Fibroblast of skin of right quadriceps (primary cell): ENCODE results near the gene RAPGEF3.

Experiments used
- DNase-seq: peaks from one replicate; pipeline ENCODE4 v3.0.0-alpha.2; 2013

The RAPGEF3 gene

DNA sequence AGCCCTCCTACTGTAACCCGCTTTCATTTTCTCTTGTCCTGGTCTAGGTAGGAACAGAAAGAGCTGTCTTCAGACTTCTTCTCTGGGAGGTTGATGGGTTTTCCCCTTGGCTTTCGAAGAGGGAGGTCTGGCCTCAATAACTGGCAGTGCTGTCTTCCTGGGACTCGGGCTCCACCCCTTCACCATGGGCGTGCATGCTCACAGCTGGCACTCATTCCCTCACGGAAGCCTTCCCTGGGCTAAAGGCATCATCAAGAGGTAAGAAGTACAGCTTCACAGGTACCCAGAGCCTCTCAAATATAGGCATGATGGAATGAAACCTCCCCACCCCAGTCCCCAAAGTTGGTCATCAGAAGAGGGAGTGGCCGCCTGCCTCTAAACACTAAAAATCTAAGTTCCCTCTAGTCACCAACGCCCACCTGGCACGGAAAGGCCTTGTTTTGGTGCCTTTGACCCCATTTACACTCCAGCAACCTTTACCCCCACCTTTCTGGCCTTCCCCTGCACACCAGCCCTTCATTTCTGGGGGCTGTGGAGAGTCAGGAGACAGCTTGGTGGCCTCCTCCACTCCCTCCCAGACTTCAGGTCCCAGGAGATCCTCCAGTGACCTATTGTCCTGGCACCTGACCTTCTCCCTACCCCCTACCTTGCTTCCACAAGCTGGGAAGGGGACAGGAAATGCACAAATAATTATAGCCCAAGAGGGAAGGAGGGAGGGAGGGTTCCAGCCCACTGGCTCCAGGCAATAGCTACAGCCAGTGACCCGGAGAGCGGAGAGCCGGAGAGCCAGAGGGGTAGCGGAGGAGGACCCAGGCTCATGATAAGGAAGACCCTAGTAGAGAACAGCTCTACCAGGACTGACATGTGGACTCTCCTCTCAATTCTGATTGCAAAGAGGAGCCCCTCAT is 2.8 kb downstream of the RAPGEF3 start:
- no peak for DNase-seq

DNA sequence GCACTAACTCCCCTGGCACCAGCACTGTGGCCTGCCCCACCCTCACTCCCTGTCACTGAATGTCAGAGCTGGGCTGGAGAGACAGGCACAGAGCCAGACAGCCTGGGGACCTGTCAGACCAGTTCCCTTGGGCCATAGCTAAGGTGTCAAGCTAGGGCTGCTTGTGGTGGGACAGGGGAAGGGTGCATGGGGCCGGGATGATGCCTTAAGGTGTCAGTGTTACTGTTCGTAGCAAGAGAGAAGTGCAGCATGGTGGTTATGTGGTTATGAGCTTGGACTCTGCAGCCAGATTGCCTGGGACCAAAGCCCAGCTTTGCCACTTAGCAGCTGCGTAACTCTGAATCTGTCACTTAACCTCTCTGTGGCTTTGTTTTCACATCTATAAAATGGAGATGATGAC is 3.8 kb downstream of the RAPGEF3 start:
- DNase-seq = no peak

DNA sequence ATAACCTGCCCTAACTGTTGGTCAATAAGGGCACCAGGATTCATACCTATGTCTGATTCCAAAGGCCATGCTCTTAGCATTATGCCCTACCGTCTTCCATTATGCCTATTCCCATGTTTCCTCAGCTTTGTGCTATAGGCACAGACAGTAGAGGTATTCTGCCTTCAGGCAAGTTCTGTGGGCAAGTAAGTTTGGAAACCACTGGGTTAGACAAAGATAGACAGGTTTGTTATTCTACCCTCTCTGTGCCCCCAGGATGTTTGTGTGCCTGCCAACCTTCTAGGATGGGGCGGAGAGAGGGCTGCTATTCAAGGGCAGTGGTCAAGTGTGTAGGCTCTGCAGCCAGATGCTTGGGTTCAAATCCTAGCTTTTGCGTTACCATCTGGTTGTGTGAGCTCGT is 4.6 kb downstream of the RAPGEF3 start:
- no peak for DNase-seq

DNA sequence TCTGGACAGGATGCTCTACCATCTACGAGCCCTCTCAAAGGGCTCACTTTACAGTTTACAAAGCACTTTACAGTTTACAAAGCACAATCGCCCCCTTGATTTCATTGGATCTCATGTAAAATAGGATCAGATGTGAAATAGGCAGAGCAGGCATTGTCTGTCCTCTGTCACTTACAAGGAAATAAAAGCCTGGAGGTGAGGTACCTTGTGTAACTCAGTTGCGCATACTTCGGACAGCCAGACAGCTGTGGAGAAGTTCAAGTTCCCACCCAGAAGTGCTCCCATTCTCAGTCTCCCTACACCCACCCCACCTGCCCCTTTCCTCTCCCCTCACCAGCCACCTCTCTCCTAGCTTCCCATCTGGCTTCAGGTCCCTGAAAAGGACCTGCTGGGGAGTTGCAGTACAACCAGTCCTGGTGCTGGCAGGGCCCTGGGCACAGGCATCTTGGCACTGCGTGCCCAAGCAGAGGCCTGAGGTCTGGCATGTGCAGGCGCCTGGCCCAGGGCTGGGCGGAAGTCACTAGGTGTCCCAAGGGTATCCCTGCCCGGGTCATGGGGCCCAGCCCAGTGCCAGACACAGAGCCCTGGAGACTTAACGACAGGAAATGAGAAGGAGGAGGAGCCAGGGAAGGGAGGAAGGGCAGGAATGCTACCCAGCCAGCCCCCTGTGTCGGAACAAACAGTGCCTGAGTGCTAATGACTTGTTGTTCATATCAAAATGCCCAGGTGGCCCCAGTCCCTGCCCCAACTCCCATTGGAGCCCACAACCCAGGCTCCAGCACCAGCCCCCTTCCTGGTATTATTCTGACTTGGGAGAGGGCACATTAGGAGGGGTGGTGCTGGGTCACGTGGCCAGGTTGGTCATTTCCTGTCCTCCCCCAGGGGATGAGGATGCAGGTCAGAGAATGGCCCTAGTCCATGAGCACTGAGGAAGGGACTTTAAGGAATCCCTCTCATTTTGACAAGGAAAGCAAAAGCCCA is 5.4 kb downstream of the RAPGEF3 start:
- no peak for DNase-seq

DNA sequence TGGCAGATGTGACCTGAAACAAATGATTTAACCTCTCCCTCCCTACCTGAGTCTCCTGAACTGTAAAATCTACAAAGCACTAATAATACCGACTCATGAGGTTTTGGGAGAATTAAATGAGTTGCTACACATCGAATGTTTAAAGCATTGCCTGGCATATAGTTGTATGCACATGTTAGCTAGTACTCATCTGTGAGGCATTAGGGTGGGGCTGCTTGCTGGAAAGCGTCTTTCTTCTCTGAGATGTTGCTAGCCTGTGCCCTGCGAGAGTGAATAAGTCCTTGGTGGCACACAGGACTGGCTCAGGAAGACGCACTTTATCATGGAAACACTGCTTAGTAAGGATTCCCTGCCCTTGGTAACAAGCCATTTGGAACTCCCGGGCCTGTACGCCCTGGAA is 6.1 kb downstream of the RAPGEF3 start:
- peak; percentile 34 for DNase-seq

DNA sequence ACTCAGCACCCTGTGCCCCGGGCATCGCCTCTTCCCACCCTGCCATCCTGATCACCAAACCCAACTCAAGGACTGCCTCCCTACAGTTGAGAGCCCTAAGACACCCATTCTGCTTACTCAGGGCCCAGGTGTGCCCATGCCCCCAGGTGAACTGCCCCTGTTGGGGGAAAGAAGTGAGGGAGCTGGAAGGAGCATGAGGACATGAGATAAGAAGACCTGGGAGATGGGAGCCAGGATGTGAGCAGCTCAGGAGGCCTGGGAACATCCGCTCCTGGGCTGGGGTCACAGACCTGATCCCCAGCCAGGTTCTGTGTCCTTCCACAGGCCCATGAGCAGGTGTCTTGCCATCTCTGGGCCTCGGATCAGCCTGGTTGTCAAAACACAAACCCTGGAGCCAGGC is 6.6 kb downstream of the RAPGEF3 start:
- DNase-seq = no peak

DNA sequence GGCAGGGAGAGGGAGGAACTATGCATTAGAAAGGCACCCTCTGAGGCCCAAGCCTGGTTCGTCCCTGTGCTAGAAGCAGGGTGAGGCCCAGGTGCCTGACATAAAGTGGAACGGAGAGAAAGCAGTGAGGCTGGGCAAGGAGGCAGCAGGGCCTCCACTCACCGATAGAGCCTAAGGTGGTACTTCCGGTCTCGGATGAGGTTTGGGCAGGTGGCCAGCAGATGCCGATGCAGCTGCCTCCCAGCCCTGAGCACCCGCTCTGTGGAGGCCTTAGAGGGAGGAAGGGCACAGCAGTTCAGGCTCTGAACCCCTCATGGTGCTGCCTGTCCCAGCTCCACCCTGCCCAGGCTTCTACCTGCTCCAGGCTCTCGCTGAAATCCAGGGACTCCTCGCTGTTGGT is 7.1 kb downstream of the RAPGEF3 start:
- no peak for DNase-seq

DNA sequence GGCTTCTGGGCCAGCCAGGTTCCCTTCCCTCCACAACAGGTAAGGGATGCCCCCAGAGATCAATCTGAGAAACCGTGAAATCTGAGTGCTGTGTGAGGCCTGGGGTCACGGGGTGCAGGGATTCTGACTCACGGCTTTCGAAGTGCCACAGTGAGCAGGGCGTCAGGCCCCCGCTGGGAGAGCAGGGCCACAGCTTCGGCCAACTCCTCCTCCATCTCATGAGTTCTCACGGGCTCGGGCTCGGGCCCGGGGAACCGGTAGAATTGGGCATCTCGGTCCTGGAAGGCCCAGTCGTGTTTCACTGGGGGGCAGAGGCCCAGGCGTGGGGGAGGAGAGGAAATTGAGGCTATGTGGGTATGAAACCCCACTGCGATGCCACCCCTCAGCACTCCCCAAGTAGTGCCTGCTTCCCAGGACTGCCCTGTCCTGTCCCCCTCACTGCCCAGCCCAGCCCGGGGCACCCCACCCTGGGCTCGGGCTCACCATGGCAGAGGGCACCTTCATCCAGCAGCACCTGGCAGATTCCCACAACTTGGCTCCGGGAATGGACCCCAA is 7.7 kb downstream of the RAPGEF3 start:
- no peak for DNase-seq

DNA sequence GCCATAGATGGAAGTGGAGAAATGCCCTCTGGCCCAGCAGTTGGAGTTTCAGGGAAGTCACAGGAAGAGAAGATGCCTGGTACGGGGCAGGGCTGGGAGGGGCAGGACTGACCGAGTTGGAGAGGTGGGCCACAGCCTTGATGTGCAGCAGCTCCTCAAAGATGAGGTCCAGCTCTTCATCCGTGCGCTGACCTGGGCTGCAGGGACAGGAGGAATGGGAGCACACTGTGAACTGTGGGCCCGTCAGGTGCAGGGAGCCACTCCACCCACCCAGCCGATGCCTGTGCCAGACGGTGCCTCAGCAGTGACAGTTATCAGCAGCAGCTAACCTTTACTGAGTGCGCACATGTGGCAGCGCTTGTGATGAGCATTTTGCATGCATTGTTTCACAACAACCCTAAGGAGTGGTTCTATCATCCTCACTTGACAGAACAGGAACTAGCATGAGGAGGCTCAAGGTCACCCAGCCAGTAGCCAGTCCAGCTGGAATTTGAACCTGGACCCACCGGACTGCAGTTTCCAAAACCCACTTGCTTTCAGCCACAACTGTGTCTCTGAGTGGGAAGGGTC is 8.4 kb downstream of the RAPGEF3 start:
- no peak for DNase-seq

DNA sequence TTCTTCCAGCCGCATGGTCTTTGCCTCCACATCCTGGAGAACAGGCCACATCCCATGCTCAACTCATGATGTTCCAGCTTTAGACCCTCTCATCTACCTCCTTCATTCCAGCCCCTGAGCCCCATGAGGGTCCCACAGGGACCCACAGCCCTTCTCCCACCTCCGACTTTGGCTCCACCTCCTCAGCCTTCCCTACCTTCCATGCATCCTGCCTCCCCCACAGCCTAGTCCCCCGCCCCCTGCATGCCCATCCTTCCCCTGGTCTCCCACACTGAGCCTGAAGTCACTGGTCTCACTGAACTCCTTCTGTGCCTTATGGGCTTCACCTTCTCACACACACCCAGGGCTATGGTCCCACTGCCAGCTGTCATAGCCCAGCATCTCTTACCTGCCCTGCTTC is 9.8 kb downstream of the RAPGEF3 start:
- no peak for DNase-seq

DNA sequence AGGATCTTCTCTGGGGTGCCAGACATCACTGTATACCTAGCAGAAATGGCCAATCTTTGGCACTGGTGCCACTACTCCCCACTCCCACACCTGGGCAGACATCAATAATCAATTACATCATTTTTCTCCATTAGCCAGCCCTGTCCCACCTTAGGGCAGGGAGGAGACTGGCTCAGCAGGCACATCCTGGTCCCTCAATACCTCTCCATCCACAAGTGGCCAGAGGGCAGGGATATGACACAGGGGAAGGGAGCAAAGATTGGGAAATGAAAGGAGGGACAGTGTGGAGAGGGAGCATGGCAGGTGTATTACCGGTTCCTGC is 10.2 kb downstream of the RAPGEF3 start:
- DNase-seq = no peak

DNA sequence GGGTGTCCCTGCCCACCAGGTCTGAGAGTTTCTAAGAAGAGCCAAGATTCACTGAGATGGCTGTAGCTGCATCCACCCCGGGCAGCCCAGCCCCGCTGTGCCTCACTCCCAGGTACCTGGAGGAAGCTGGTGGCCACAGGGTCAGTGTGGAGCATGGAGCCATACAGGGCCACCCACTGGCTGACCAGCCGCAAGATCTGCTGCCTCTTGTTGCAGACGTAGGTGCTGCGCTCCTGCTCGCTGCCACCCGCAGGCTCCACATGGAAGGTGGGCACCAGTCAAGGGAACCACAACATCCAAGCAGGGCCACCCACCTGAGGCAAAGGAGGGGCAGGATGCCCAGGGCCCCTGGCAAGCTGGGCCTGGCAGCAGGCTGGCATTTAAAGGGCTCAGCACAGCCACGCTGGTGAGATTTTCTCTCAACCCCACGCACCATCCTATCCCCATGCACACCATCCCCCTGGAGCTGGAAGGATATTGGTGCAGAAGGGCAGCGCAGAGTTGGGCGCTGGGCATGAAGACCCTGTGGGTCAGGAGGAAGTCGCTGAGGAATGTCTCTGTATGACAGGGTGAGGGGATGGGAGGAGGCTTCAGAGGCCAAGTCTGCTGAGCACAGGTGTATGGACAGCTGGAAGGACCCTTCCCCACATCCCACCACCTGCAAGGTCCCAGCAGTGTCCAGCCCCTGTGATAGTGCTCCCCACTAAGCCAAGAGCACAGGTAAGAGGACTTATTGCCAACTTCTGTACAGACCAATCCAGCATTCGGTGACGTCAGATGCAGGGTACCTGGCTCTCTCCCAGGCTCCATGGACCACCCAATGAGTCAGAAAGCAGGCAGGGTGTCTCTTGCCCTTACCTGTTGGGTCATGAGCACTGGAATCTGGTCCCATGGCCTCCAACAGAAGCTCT is 10.8 kb downstream of the RAPGEF3 start:
- DNase-seq = no peak

DNA sequence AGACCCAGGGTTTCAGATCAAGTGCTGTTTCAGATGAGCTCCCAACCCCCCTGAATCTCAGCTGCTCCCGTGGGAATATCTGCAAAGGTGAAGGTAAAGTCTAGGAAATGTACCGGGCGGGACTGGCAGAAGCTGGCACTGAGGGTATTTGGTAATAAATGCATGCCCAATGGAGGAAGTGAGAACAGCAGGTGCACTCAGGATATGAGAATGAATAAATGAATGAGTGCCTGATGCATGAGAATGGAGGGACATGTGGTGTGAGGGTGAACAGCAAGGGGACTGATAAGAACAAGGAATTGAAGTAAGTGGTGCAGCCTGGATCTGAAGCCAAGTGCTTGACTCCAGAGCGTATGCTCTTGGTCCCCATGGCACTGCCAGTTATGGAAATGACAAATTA is 11.6 kb downstream of the RAPGEF3 start:
- DNase-seq = no peak

DNA sequence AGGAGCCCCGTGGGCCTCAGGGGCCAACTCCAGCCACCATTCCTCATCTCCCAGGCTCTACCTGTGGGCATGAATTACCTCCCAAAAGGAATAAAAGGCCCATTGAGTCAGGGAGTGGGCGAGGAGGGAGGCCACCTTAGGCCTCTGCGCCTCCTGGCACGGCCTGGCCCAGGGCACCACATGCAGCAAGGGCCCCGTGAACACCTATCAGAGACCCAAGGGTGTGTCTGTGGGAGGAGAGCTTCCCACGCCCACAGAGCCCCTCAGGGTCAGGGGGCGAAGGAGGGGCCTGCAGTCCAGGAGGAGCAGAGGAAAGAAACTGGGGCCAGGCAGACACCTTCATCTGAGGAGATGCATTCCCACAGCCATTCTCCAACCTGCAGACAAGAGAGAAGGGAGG is 12.2 kb downstream of the RAPGEF3 start:
- DNase-seq = no peak

DNA sequence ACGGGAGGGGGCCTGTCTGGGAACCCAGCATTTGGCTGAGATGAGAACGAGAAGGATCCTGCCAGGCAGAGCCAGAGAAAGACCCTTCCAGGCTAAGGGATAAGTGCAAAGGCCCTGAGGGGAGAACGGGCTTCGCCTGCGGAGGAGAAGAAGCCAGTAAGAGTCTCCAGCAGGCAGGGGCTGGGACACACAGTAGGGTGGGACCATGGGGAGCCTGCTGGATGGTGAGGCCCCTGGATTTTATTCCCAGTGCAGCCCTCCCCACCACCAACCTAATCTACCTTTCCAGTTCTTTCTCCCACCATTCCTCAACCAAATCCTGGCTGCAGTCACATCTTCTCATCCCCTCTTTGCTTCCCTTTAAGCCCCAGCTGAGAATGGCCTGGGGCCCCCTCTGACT is 12.6 kb downstream of the RAPGEF3 start:
- DNase-seq = no peak

DNA sequence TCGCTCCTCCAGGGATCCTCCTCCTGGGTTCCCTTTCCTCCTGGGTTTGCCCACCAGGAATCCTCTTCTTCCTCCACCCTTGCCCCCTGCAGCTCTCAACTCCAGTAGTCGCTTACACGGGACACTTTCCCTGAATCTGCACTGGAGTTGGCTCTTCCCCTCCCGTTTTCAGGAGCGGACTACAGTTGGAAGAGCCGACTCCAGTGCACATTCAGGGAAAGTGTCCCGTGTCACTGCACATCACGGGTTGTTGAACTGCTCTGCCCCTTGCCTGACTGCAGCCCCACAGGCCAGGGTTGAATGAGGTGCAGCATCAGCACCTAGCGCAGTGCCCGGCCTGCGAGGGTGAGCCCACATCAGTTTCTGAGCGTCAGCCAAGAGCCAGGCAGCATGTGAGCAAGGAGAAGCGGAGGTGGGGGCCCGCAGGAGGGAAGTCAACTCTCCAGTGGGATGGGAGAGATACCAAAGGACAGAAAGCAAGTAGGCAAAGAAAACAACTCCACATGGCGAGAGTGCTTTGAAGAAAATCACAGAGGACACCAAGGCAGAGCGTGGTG is 13.1 kb downstream of the RAPGEF3 start:
- DNase-seq = no peak

DNA sequence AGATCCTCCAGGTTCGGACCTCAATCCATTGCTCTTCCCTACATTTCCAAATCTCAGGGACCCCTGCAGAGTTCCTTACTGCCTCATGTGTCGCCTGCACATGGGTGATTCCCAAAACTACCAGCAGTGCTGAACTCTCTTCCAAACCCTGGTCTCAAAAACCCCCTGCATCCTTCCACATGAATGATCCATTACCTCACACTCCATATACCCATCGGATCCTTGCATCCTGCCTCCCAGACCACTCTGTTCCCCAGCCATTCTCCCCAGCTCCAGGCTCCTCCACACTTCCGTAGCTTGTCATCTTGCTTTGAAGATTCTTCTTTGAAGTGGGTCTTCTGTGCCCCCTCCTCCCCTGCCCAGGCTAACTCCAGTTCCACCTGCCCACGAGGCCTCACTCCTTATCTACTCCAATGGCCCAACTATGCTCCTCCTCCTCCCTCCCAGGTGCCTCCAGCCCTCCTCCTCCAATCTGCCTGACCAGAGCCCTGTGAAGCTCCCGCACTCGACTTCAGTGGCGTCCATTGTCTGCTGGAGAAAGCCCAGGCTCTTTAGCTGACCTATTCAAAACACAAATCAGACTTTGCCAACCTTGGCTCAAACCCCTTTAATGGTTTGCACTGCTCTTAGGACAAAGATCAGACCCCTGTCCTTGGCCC is 13.8 kb downstream of the RAPGEF3 start:
- DNase-seq = no peak

DNA sequence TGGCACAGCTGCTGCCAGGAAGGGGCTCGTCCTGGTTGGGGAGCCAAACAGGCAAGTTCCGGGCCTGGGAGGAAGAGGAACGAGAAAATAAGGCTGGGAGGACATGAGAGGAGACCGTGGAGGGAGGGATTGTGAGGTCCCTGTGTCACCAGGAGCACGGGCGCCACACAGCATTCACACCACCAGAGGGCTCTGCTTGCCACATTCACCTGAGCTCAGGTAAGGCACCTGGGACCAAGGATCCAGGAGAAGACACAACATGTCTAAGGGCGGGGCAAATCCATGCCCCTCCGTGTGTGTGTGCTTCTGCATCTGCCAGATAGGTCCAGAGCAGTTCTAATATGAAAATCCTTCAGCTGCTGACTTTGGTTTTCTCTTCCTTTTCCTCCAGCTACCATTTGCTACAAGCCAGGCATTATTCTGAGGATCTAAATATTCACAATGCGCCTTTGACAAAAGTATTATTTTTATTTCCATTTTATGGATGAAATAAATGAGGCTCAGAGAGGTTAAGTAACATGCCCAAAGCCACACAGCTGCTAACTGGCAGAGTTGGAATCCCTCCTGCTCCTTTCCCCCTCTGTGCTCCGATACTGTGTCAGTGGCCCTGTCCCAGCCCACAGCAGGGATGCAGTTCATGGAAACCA is 14.6 kb downstream of the RAPGEF3 start:
- DNase-seq = no peak

DNA sequence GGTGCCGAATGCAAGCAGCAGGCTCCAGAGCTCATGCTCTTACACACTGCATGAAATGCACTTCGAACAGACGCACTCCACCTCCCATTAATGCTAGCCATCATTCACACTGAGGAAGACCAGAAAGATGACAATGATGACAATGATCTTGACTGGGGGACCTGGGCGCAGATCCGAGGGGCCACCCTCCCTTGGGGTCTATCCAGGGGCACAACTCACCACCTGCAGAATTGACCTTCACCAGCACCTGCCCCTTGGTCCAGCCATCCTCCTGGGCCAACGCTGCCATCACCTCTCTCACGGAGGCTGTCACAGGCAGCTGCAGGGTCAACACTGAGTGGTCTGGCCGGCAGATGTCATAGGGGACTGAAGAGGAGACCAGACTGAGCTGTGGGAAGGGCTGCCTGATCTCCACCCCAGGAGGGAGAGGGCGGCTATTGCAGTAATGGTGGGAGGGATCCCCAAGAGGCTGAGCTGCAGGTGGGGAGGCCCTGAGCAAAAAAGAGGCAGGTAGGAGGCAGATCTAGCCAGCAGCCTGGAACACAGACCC is 15.3 kb downstream of the RAPGEF3 start:
- no peak for DNase-seq

DNA sequence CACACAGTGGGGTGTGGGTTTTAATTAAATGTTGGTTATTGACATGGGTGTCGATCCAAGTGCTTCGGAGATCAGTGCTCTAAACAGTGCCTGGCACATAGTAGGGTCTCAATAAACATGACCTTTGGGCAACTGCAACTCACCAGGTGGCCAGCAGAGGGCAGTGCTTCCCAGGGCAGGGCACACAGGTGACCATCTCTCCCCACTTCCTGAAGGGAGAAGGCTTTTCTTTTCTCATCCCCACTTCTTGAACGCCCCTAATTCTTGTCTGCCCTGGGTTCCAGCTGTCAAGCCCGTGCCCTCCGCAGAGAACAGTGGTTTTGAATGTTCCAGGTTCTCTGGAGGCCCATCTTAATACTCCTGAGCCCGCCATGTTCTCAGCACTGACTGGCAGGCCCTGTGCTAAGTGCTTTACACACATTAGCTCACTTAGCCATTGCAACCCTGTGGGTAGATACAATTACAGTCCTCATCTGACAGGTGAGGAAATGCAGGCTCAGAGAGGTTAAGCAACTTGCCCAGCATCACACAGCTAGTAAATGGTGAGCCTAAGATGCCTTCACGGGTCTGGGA is 16.3 kb downstream of the RAPGEF3 start:
- DNase-seq = no peak
